ENCODE measurements around the gene BAG2.

BAG2 gene

DNA sequence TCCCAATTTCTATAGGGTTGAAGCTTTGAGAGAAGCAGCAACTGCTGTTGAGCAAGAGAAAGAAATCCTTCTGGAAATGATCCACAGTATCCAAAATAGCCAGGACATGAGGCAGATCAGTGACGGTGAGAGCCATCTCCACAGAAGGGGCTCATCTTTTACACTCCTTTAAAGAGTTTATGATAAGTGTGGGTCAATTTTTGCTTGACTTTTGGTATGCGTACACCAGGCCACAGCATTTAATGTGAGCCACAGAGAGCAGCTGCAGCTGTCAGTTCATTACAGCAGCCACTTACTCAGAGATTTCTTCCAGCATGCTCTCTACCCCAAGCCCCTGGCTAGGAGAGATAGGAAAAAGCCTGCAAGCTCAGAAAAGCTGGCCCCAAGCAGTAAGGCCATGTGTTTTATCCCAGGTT, 9.9 kb downstream of the BAG2 start:
- TF ChIP-seq LEF1 (IDR thresholded peaks at IDR 0.05; ENCODE audit: borderline replicate concordance): no peak
- no peak for TF ChIP-seq HDGF (IDR thresholded peaks at IDR 0.05; ENCODE audit: borderline replicate concordance)
- no peak for TF ChIP-seq TARDBP (IDR thresholded peaks at IDR 0.05)
- TF ChIP-seq BHLHE40 (IDR thresholded peaks at IDR 0.05; ENCODE audit: borderline replicate concordance): no peak
- no peak for TF ChIP-seq FOXM1 (IDR thresholded peaks at IDR 0.05; ENCODE audit: borderline replicate concordance)
- ChIA-PET POLR2A (no interaction called here), CTCF (no interaction called here)
- DNase-seq (ENCODE audit: extremely low spot score): no peak

DNA sequence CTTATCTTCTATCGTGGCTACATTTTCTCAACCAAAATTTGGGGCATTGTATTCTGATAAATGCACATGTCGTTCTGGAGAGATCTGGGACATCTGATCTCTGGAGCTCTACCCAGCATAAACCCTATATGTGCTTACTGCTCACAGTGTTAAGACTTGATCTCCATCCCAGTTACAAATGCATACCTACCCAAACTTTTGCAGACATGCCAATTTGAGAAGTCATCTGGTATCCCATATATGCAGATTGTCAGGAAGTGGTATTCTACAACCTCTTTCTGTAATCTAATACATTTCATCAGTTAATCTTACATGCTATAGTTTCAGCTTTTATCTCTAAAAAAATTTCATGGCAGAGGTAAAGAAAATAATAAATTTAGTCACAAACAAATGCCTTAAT, 11.2 kb downstream of the BAG2 start:
- DNase-seq (ENCODE audit: extremely low spot score): no peak
- TF ChIP-seq HDGF (IDR thresholded peaks at IDR 0.05; ENCODE audit: borderline replicate concordance) (no peak), NFRKB (IDR thresholded peaks at IDR 0.05) (no peak), ARNT (IDR thresholded peaks at IDR 0.05) (no peak), ZNF384 (IDR thresholded peaks at IDR 0.05) (no peak), LEF1 (IDR thresholded peaks at IDR 0.05; ENCODE audit: borderline replicate concordance) (no peak), BHLHE40 (IDR thresholded peaks at IDR 0.05; ENCODE audit: borderline replicate concordance) (no peak), L3MBTL2 (conservative IDR thresholded peaks at IDR 0.05) (no peak)
- POLR2A ChIA-PET: no interaction called here
- CTCF ChIA-PET: interaction anchor here (0.6 kb wide), 1 partner anchor 263 kb away, joined by 6 read pairs; no protein-coding TSS in a partner anchor

DNA sequence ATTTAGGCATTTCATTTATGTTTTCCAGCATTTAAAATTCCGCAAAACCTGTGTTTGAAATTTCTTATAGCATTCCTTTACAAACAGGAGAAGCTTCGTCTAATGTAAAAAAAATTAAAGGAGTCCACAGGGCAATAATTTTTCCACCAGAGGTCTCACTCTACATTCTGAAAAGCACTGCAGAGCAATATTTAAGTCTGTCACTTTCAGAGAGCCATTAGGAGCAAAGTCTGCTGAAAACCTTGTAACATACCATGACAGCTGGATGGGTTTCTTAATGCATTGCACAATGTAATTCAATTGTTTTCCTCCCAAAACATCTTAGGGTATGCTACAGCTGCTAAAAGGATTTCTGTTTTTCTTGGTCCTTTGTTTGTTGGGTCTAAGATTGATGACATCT, 18.0 kb downstream of the BAG2 start:
- DNase-seq (ENCODE audit: extremely low spot score): no peak
- POLR2A ChIA-PET: interaction anchor here (1.0 kb wide), 1 partner anchor 31 kb away, joined by 3 read pairs; no protein-coding TSS in a partner anchor
- CTCF ChIA-PET: interaction anchor here (1.1 to 1.5 kb wide), 2 partner anchors 32 to 126 kb away, joined by 3 to 6 read pairs; no protein-coding TSS in a partner anchor
- no peak for TF ChIP-seq LEF1 (IDR thresholded peaks at IDR 0.05; ENCODE audit: borderline replicate concordance)
- no peak for TF ChIP-seq SUZ12 (IDR thresholded peaks at IDR 0.05)
- TF ChIP-seq ARNT (IDR thresholded peaks at IDR 0.05): no peak
- no peak for TF ChIP-seq BHLHE40 (IDR thresholded peaks at IDR 0.05; ENCODE audit: borderline replicate concordance)
- TF ChIP-seq CTBP1 (IDR thresholded peaks at IDR 0.05; ENCODE audit: borderline replicate concordance): no peak
- no peak for TF ChIP-seq L3MBTL2 (conservative IDR thresholded peaks at IDR 0.05)
- TF ChIP-seq, protein P1, sequence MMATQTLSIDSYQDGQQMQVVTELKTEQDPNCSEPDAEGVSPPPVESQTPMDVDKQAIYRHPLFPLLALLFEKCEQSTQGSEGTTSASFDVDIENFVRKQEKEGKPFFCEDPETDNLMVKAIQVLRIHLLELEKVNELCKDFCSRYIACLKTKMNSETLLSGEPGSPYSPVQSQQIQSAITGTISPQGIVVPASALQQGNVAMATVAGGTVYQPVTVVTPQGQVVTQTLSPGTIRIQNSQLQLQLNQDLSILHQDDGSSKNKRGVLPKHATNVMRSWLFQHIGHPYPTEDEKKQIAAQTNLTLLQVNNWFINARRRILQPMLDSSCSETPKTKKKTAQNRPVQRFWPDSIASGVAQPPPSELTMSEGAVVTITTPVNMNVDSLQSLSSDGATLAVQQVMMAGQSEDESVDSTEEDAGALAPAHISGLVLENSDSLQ (IDR thresholded peaks at IDR 0.05): no peak
- no peak for TF ChIP-seq HDGF (IDR thresholded peaks at IDR 0.05; ENCODE audit: borderline replicate concordance)
- TF ChIP-seq FOXM1 (IDR thresholded peaks at IDR 0.05; ENCODE audit: borderline replicate concordance): no peak
- TF ChIP-seq NFRKB (IDR thresholded peaks at IDR 0.05): no peak
- no peak for TF ChIP-seq ELF4 (IDR thresholded peaks at IDR 0.05)
- TF ChIP-seq FOXK2 (IDR thresholded peaks at IDR 0.05): no peak
- TF ChIP-seq TARDBP (IDR thresholded peaks at IDR 0.05): no peak
- TF ChIP-seq ZNF384 (IDR thresholded peaks at IDR 0.05): no peak

DNA sequence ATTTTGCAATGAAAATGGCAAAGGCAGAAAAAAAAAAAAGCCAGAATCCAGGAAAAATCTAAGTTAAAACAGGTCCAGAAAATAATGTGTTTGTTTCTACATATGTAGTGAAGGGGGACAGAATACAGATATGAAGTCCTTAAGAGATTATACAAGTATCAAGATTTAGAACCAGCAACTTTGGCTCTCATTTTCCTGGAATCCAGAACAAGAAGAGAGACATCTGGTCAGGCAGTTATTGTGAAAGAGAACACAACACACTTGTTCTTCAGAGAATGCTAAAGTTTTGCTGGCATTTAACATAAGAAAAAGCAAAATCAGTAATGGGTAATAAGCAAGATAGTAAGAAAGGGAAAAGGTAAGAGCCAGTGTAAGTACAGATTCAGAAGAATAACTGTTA, 21.1 kb downstream of the BAG2 start:
- POLR2A ChIA-PET: no interaction called here
- DNase-seq (ENCODE audit: extremely low spot score): no peak
- CTCF ChIA-PET: no interaction called here
- TF ChIP-seq CTBP1 (IDR thresholded peaks at IDR 0.05; ENCODE audit: borderline replicate concordance): no peak
- TF ChIP-seq FOXA1 (IDR thresholded peaks at IDR 0.05): no peak
- TF ChIP-seq L3MBTL2 (conservative IDR thresholded peaks at IDR 0.05): no peak
- TF ChIP-seq, protein P1 (IDR thresholded peaks at IDR 0.05): no peak

DNA sequence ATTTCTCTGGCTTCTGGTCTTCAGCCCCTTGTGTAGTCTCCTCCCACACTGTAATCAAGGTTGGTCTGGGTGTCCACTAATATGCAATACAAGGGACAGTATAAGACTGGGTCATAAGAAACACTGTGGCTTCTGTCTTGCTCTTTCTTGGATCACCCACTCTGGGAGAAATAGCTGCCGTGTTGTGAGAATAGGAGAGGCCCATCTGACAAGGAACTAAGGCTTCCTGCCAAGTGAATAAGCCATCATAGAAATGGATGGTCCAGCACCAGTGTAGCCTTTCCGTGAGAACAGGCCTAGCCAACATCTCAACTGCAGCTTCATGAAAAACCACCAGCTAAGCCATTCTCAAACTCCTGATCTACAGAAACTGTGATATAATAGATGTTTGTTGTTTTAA, 23.3 kb downstream of the BAG2 start:
- ChIA-PET CTCF (no interaction called here), POLR2A (no interaction called here)
- TF ChIP-seq ARNT (IDR thresholded peaks at IDR 0.05): no peak
- no peak for DNase-seq (ENCODE audit: extremely low spot score)

DNA sequence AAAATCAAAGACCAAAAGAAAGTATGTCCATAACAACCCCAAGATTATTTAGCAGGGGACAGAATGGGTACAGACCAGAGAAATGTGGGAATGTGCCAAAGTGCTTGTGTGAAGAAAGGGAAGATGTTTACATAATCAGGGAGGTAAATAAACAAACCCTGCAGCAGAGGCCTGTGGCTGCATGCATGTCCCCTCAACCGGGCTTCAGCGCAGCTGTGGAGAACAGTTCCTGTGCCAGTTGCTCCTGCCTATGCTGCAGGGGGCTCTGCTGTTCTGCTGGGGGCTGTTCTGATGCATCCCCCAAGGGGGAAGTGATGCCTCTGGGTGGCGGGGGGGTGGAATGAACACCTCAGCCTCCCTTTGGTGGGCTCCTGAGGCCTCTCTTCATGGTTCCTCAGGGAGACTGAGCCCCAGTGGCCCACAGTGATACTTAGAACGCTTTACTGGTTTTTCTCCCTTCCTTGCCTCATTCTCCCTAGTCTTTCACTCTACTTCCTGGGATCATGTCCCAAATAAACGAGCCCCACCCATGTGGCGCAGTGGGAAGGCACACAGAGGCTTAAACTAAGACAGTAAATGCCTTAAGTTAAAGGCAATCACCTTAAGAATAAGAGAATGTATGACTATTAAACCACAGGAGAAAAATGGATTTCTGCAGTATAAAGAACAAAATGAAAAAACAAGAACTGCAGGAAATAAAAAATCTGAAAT, 27.0 kb downstream of the BAG2 start:
- no peak for TF ChIP-seq FOXK2 (IDR thresholded peaks at IDR 0.05)
- TF ChIP-seq TARDBP (IDR thresholded peaks at IDR 0.05): no peak
- no peak for TF ChIP-seq LEF1 (IDR thresholded peaks at IDR 0.05; ENCODE audit: borderline replicate concordance)
- TF ChIP-seq NFRKB (IDR thresholded peaks at IDR 0.05): no peak
- TF ChIP-seq L3MBTL2 (conservative IDR thresholded peaks at IDR 0.05): no peak
- TF ChIP-seq ELF4 (IDR thresholded peaks at IDR 0.05): no peak
- TF ChIP-seq HDGF (IDR thresholded peaks at IDR 0.05; ENCODE audit: borderline replicate concordance): no peak
- TF ChIP-seq BHLHE40 (IDR thresholded peaks at IDR 0.05; ENCODE audit: borderline replicate concordance): no peak
- no peak for TF ChIP-seq ZNF384 (IDR thresholded peaks at IDR 0.05)
- no peak for TF ChIP-seq FOXM1 (IDR thresholded peaks at IDR 0.05; ENCODE audit: borderline replicate concordance)
- TF ChIP-seq SUZ12 (IDR thresholded peaks at IDR 0.05): no peak
- no peak for TF ChIP-seq ARNT (IDR thresholded peaks at IDR 0.05)
- TF ChIP-seq FOXA1 (IDR thresholded peaks at IDR 0.05): no peak
- POLR2A ChIA-PET: interaction anchor here (1.5 kb wide), 1 partner anchor 23 kb away, joined by 11 read pairs; the partner anchor contains the start of gene RAB23
- CTCF ChIA-PET: no interaction called here
- no peak for DNase-seq (ENCODE audit: extremely low spot score)

DNA sequence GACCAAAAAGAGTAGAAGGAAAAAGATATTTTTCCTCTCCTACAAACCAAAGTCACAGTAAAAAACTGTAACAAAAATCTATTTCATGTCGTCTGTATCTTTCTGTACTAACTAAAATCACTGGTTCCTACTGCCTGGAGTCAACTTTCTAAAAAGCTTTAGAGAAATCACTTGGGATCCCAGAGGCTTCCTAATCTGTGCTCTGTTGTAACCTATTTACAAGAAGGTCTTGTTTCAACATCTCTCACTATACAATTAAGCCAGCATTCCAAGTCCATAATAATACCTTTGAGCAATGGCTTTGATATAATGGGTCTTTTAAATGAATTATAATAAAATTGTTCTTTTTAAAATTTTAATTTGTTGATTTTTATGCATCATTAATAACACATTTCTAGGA, 29.6 kb downstream of the BAG2 start:
- TF ChIP-seq CTBP1 (IDR thresholded peaks at IDR 0.05; ENCODE audit: borderline replicate concordance) (no peak), FOXK2 (IDR thresholded peaks at IDR 0.05) (no peak), SUZ12 (IDR thresholded peaks at IDR 0.05) (no peak), SP1 (IDR thresholded peaks at IDR 0.05) (no peak), BHLHE40 (IDR thresholded peaks at IDR 0.05; ENCODE audit: borderline replicate concordance) (no peak), ZNF384 (IDR thresholded peaks at IDR 0.05) (no peak), ELF4 (IDR thresholded peaks at IDR 0.05) (no peak), TARDBP (IDR thresholded peaks at IDR 0.05) (no peak), ARNT (IDR thresholded peaks at IDR 0.05) (no peak)
- no peak for DNase-seq (ENCODE audit: extremely low spot score)
- ChIA-PET CTCF (no interaction called here), POLR2A (no interaction called here)
